ENCODE data around the gene AREL1.

GRCh38 chr14:74702293-74702692 lies 10.6 kb downstream of the AREL1 start:
- no peak for TF ChIP-seq SIN3A (IDR thresholded peaks at IDR 0.05; ENCODE audit: borderline replicate concordance, insufficient read depth, low read depth, low read length)
- TF ChIP-seq, protein P1, sequence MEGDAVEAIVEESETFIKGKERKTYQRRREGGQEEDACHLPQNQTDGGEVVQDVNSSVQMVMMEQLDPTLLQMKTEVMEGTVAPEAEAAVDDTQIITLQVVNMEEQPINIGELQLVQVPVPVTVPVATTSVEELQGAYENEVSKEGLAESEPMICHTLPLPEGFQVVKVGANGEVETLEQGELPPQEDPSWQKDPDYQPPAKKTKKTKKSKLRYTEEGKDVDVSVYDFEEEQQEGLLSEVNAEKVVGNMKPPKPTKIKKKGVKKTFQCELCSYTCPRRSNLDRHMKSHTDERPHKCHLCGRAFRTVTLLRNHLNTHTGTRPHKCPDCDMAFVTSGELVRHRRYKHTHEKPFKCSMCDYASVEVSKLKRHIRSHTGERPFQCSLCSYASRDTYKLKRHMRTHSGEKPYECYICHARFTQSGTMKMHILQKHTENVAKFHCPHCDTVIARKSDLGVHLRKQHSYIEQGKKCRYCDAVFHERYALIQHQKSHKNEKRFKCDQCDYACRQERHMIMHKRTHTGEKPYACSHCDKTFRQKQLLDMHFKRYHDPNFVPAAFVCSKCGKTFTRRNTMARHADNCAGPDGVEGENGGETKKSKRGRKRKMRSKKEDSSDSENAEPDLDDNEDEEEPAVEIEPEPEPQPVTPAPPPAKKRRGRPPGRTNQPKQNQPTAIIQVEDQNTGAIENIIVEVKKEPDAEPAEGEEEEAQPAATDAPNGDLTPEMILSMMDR (IDR thresholded peaks at IDR 0.05): no peak
